ENCODE data around the gene TSPAN31. TPM values are rescaled to one million over a fixed set of nuclear protein-coding genes. Genes with fewer than 3 reads are reported as not detected.
"Not testable (repeated sequence)": the region's sequence is repeated elsewhere in the genome, so short reads cannot be mapped to it uniquely, and the experiment has no call there.

The TSPAN31 gene
- total RNA-seq, 4 donors from 2014 or later: 25.5 to 58.9 (median 32.2) TPM

GRCh38 chr12:57718641-57719528 lies 26.0 kb upstream of the TSPAN31 start:
- intact Hi-C loops (cut with DNase I; ENCODE audit: low total_unique reads) (no loop called here), in situ Hi-C loops (cut with MboI; ENCODE audit: low sequenced_read_pairs in 4 of 4) (no loop called here)
- DNase-seq (no peak), ATAC-seq (no peak)
- Histone ChIP-seq H3K9me3 (no peaks in the 10 kb centered on the region), H3K27me3 (no peaks in the 10 kb centered on the region), H3K36me3 (peaks cover 5 to 59% of the 10 kb centered on the region in 2 donors), H3K27ac (no peak overlapping the region), H3K4me3 (no peak overlapping the region), H3K4me1 (no peaks in the 10 kb centered on the region)
- TF ChIP-seq, protein P1, sequence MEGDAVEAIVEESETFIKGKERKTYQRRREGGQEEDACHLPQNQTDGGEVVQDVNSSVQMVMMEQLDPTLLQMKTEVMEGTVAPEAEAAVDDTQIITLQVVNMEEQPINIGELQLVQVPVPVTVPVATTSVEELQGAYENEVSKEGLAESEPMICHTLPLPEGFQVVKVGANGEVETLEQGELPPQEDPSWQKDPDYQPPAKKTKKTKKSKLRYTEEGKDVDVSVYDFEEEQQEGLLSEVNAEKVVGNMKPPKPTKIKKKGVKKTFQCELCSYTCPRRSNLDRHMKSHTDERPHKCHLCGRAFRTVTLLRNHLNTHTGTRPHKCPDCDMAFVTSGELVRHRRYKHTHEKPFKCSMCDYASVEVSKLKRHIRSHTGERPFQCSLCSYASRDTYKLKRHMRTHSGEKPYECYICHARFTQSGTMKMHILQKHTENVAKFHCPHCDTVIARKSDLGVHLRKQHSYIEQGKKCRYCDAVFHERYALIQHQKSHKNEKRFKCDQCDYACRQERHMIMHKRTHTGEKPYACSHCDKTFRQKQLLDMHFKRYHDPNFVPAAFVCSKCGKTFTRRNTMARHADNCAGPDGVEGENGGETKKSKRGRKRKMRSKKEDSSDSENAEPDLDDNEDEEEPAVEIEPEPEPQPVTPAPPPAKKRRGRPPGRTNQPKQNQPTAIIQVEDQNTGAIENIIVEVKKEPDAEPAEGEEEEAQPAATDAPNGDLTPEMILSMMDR (IDR thresholded peaks at IDR 0.05 in 4 of 5, conservative IDR thresholded peaks at IDR 0.05 in 1 of 5): no peak
- TF ChIP-seq POLR2A (IDR thresholded peaks at IDR 0.05): no peak

DNA sequence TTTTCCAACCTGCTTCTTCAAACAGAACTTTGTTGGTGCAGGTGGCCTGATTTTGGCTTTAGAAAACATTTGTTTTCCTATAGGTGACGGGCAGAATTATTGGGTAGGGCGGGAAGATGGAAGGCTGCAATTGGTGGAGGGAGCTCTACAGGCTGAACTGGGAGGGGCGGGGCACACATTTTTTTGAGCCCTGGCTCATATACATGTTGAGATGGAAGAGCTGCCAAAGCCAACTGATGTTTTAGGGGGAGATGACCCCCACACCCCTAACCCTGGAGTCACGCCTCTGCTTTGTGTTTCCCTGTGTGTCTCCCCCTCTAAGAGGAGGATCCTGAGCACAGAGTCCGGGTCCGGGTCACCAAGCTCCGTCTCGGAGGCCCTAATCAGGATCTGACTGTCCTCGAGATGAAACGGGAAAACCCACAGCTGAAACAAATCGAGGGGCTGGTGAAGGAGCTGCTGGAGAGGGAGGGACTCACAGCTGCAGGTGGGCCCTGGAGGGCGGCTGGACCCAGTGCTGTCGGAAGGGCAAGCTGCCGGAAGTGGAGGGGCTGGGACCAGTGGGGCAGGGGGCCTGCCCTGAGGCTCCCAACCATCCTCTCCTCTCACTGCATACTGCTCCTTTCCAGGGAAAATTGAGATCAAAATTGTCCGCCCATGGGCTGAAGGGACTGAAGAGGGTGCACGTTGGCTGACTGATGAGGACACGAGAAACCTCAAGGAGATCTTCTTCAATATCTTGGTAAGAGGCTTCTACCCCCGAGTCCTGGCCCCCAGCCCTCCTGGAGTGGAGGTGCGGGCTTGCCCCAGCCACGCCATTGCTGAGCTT lies 24.8 kb upstream of the TSPAN31 start:
- in situ Hi-C loops (cut with MboI; ENCODE audit: low sequenced_read_pairs in 4 of 4) (no loop called here), intact Hi-C loops (cut with DNase I; ENCODE audit: low total_unique reads) (no loop called here)
- Histone ChIP-seq H3K36me3 (peaks cover 5 to 59% of the 10 kb centered on the region in 2 donors), H3K4me1 (no peaks in the 10 kb centered on the region), H3K27ac (no peak overlapping the region), H3K9me3 (no peaks in the 10 kb centered on the region), H3K27me3 (peaks cover 3 to 8% (median 8%) of the 10 kb centered on the region in 3 donors), H3K4me3 (no peak overlapping the region)
- TF ChIP-seq, protein P1 (IDR thresholded peaks at IDR 0.05 in 4 of 5, conservative IDR thresholded peaks at IDR 0.05 in 1 of 5): no peak
- no peak for TF ChIP-seq POLR2A (IDR thresholded peaks at IDR 0.05)
- no peak for ATAC-seq
- DNase-seq: no peak

GRCh38 chr12:57720606-57721595 lies 23.9 kb upstream of the TSPAN31 start:
- Histone ChIP-seq H3K4me1 (peaks cover 2 to 7% of the 10 kb centered on the region in 2 donors), H3K27me3 (peaks cover 8 to 17% (median 17%) of the 10 kb centered on the region in 3 donors), H3K36me3 (peaks cover 5 to 51% of the 10 kb centered on the region in 2 donors), H3K4me3 (no peak overlapping the region), H3K9me3 (no peaks in the 10 kb centered on the region), H3K27ac (no peak overlapping the region)
- in situ Hi-C loops (cut with MboI; ENCODE audit: low sequenced_read_pairs in 4 of 4) (no loop called here), intact Hi-C loops (cut with DNase I; ENCODE audit: low total_unique reads) (no loop called here)
- ATAC-seq (no peak), DNase-seq (no peak)
- TF ChIP-seq, protein P1 (IDR thresholded peaks at IDR 0.05 in 4 of 5, conservative IDR thresholded peaks at IDR 0.05 in 1 of 5): no peak
- TF ChIP-seq POLR2A (IDR thresholded peaks at IDR 0.05): no peak

DNA sequence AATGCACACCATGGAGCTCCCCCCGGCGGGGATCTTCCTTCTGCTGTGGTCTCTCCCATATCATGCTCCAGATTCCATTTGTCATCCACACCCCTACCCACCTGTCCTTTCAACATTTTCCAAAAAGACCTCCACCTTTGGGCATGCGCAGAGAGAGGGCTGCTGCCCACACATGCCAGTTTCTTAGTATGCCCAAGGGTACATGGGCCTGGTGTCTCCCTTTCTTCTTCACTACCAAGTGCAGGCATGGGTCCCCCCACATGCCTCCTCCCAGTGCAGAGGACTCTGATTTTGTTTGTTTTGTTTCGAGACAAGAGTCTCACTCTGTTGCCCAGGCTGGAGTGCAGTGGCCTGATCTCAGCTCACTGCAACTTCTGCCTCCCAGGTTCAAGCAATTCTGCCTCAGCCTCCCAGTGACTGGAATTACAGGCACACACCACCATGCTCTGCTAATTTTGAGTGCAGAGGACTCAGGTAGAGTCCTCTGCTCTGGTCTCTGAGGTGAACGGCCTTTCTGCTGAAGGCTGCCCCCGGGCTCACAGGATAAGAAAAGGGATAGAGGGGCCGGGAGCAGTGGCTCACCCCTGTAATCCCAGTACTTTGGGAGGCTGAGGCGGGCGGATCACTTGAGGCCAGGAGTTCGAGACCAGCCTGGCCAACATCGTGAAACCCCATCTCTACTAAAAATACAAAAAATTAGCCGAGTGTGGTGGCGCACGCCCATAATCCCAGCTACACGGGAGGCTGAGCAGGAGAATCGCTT lies 22.8 kb upstream of the TSPAN31 start:
- H3K4me3 ChIP-seq; ATAC-seq; intact Hi-C loops (cut with DNase I; ENCODE audit: low total_unique reads); in situ Hi-C loops (cut with MboI; ENCODE audit: low sequenced_read_pairs in 4 of 4); H3K27ac ChIP-seq; H3K9me3 ChIP-seq; DNase-seq: not testable (repeated sequence)
- Histone ChIP-seq H3K36me3 (peaks cover 5 to 40% of the 10 kb centered on the region in 2 donors), H3K27me3 (peaks cover 16 to 26% (median 25%) of the 10 kb centered on the region in 3 donors), H3K4me1 (peaks cover 4 to 15% of the 10 kb centered on the region in 2 donors)
